22Rv1 (cell line): Measurements from ENCODE around the gene EYS.
A peak's percentile ranks its signal among the peaks of the same experiment; 100 is the strongest.

Experiments
- ZFX ChIP-seq: fragments of 450-650 bp; IDR thresholded peaks from 2 replicates; pipeline ENCODE4 v1.6.1; 2017; ENCODE audit warnings: antibody characterized with exemption, borderline replicate concordance
- TF ChIP-seq, protein P1 (sequence below): fragments of 450-650 bp; IDR thresholded peaks from 2 replicates; pipeline ENCODE4 v1.5.1; 2017; ENCODE audit warnings: mild to moderate bottlenecking

- TF ChIP-seq, protein P1, sequence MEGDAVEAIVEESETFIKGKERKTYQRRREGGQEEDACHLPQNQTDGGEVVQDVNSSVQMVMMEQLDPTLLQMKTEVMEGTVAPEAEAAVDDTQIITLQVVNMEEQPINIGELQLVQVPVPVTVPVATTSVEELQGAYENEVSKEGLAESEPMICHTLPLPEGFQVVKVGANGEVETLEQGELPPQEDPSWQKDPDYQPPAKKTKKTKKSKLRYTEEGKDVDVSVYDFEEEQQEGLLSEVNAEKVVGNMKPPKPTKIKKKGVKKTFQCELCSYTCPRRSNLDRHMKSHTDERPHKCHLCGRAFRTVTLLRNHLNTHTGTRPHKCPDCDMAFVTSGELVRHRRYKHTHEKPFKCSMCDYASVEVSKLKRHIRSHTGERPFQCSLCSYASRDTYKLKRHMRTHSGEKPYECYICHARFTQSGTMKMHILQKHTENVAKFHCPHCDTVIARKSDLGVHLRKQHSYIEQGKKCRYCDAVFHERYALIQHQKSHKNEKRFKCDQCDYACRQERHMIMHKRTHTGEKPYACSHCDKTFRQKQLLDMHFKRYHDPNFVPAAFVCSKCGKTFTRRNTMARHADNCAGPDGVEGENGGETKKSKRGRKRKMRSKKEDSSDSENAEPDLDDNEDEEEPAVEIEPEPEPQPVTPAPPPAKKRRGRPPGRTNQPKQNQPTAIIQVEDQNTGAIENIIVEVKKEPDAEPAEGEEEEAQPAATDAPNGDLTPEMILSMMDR = peak; percentile 86
- no peak for TF ChIP-seq ZFX
Observed at GRCh38 chr6:65638047-65638831, 68.8 kb downstream of the EYS start.
